ENCODE measurements around the gene CASK.
"Not testable (repeated sequence)": the region's sequence is repeated elsewhere in the genome, so short reads cannot be mapped to it uniquely, and the experiment has no call there.

The CASK gene

DNA sequence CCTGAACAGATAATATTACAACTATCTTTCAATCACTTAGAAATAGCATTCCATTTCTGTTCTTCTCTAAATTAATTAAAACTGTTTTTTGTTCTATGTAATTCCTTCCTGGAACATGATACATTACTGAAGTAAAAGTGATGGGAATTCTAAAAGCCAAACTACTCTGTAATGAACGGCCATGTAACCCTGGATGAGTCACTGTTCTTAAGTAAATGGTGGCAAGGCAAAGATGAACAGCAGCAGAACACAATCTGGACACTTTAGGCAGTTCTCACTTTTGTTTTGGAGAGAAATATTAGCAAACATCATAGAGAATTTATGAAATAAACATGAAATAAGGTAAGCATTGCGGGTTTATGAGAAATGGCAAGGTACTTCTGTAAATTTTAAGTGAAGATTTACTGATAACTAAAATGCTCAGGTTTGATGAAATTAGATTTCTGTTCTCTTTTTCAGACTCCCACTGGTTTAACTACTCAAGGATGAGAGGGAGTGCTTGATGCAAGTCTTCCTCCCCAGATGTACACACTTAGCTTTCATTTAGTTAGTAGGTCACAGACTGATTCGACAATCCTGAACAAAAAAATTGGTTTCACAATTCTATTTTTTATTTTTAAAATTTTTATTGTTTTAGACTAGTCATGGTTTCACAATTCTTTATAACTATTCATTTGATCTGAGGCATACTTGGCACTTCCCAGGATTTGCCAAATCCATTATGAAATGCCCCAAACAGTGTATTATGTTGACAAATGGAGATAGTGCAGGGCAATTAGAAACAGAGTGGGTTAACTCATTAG, 200.3 kb downstream of the CASK start:
- DNase-seq: no peak

DNA sequence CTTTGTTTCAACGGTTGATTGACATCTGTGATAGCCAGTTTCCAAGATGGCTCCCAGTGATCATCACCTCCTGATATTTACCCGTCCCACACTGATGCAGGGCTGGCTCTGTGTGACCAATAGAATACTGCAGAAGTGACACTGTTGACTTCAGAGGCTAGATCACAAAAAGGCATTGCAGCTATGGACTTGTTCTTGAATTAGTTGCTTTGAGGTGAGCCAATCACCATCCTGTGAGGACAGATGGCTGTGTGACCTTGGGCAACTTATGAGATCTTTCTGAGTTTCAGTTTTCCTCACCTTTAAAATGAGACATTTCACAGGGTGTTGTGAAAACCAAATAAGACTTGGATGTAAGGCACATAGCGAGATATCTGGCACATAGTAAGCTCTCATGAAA, 201.1 kb downstream of the CASK start:
- DNase-seq: no peak

DNA sequence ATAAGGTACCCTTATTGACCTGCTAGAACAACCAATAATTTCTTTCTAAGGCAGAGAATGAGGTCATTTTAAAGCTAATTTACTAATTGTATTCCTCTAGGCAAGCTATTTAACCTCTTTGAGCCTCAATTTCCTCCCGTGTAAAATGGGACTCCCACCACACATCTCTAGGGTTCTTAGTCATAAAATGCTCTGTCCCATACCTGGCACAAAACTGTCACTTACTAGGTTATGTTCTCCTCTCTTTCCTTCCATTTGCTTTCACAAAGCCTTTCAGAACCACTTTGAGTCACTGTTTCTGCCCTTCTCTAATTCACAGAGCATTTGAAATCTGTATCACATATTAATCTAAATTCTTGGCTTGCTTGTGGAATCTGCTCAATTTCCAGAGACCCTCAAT, 201.8 kb downstream of the CASK start:
- no peak for DNase-seq

DNA sequence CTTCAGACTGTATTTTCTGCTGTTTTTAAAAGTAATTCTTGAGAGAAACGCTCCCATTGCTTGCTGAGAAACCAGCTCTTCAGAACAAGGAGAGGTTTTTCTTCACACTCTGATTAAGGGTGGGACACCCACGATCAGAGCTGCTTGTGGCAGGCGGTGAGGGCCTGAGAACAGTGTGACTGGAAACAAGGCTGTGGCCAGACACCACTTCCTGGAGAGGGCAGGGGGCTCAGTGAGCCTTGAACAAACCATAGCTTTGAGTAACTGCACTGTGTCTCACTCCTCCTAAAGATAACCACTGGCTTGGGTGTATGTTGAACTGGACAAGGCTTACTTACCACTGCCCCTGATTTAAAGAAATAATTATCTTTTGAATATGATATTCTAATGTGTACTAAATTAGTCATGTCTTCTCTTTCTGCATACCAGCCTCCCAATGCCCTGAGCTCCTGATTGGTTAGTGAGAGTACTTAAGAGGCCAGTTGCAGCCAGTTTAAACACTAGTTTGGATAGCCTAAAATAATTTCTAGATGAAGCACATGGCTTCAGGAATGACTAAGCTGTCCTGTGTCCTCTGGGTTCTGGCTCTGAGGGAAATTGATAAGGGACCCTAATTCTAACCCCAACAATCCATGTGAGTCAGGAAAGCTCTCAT, 203.1 kb downstream of the CASK start:
- DNase-seq: no peak

DNA sequence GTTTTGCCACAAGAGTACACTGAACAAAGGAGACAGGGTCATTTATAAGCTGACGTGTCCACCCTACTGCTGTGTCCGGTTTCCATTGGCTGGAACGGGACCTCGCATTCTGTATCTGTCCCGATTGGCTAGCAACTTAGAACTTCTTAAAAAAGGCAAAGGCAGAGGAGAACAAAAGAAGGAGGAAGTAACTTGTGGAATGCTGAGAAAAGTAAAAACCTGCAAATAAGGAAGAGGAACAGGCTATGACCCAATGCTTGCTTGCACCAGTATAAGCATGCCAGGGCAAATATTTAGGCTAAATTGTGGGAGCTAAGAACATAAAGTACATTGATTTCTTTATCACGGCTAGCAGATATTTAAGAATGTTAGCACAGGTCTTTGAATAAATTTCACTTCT, 203.7 kb downstream of the CASK start:
- DNase-seq: not testable (repeated sequence)

DNA sequence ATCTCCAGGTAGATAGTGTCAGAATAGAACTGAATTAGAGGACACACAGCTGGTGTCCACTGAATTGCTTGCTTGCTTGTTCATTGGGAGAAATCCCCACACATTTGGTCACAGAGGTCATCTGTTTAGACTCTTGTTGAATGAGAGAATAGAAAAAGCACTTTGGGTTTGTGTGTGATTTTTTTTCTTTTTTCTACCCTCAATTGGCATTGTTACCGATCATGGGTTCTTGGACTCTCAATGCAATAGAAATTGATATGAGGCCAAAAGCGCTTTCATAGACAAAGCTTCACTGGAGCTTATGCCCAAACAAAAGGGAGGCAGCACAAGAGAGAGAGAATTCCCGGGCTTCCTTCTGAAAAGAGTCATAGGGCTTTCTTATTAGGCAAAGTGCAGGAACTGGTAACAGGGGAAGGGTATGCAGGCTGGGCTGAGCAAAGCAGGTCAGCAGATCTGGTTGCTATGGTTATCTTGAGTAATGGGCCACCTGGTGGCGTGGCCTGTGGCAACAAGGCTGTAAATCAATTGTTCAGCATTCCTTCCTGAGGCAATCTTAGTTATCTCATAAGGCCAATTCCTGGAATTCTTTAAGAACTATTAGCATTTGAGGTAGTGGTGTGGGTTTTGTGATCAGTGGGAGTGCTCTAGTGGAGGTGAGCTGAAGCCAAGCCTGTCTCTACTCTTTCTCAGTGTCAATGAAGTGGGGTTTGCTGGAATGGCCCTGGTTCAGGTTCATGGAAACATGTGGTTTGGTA, 204.7 kb downstream of the CASK start:
- DNase-seq: no peak

DNA sequence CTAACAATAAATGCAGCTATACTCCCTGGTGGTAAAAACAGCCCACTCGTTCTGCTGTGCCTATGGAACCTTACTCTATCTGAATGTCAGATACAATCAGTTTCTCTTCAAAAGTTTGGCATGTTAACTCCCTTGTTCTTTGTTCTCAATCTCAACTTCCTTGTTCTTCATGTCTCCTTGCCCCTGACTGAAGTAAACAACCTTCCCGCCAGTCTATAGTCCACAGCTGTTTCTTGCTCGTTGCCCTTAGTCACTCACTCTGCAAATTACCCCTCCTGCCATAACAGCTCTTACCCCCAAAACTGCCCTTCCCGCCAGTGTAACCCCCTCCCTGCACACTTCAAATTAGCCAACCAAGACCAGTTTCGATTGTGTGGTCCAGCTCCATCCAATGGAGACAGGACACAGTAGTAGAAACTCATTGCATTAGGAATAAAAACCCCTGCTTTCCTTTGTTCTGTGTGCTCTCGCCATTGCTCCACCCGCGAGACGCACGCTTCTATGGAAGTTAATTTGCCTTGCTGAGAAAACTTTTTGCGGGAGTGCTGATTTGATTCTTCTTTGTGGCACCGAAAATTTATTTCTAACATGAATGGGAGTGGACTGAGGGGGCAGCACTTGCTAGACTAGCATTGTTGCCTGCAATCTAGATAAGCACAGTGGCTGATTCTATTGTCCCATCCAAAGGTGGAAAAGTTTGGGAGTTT, 206.4 kb downstream of the CASK start:
- no peak for DNase-seq

DNA sequence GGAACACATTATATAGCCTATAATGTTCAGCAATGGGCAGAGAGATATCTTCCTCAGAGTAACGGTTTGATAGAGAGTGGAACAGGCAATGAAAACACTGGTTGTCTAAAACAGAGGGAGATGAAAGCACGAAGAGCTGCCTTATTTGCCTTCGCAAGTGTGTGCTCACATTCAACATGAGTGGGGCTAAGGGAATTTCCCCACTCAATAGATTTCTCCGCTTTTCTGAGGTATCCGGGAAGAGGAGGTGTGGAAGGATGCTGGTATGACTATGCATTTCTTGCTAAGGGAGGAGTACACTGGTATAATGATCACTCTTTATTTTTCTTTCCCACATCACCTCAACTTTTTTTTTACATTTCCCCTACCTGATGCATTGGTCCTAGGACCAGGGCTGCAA, 207.1 kb downstream of the CASK start:
- no peak for DNase-seq

DNA sequence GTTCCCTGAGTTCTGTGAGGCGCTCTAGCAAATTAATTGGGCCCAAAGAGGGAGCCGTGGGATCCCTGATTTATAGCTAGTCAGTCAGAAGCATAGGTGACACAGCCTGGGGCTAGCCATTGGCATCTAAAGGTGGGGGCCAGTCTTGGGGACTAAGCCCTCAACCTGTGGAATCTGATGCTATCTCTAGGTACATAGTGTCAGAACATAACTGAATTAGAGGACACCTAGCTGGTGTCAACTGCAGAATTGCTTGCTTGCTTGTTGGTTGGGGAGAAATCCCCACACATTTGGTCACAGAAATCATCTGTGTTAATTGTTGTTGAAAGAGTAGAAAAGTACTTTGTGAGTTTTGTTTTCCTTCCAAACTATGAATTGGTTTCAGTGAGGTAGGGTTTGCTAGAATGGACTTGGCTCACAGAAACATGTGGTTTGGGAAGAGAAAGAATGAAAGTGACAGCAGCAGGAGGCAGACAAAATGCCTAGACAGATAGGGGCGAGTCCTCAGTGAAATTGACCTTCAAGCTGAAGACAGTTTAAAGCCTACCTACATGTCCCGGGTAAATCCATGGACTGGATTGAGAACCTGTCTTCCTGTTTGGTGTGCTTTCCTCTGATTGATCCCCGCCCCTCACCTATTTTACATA, 212.2 kb downstream of the CASK start:
- no peak for DNase-seq

DNA sequence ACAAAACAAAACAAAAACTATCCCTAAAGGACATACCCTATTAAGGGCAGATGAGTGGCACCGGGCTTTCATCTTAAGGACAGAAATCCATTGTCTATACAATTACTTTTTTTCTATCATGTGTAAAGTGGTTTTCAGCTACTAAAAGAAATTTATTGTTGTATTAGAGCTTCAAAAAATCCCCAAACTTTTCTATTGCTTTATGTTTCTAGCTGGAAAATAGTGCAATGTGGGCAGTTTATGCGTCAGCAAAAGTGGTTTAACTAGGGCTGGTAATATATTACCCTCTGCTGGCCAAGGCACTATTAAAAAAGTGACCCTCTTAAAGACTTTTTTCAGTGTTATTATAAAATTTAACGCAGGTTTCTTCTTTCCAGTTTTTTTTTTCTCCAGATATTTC, 214.9 kb downstream of the CASK start:
- DNase-seq: no peak

DNA sequence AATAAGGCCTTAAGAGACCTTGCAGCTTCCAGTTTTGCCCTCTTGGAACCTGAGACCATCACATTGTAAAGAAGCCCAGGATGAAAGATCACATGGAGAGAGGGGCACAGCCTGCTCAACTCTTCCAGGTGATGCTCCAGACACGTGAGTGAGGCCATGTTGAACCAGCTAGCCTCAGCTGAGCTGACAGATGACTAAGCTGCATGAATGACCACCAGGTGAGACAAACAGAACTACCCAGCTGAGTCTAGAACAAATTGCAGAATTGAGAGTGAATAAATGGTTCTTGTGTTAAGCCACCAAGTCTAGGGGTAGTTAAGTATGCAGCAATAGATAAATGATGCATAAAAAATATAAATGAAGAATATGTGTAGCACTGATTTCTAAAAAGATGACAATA, 216.1 kb downstream of the CASK start:
- DNase-seq: no peak

DNA sequence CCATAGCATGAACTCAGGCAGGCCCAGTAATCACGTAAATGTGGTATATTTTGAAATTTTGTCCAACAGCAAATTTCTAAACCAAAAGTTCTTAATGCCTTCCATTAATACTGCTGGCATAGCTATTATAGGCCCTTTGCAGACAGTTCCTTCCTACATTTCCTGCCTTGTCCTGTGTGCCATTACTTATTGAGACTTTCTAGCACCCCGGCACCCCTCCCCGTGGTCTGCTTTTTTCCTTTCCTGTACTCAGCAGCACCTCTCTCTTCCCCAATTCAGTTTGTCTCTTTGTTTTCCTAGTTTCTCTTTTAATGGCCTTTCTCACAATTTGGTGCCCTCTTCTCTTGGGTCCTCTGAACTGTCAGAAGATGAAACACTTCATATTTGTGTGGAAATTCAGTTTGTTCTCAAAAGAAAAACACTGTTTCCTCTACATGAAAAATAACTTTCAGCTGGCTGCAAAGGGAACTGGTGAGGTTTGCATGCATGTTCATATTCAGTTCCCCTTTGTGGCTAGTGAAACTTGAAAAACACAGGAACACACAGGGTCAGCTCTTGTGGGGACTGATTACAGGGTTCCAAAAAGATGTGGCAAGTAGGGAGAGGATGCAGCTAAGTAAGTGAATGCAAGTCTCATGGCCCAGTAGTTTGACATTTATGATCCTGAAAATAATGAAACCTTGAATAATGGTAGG, 217.5 kb downstream of the CASK start:
- no peak for DNase-seq

DNA sequence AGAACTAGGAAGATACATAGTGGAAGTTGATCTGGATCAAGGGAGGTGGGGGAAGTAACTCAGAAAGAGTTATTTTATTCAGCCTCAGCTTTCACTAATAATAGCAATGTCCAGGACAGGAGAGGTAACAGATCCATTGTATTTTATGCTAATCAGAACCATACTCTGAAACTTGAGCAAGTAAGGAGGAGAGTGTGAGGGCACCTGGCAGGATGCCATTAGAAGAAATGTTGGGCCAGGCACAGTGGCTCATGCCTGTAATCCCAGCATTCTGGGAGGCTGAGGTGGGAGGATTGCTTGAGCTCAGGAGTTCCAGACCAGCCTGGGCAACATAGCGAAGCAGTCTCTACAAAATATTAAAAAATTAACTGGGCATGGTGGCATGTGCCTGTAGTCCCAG, 218.3 kb downstream of the CASK start:
- no peak for DNase-seq

DNA sequence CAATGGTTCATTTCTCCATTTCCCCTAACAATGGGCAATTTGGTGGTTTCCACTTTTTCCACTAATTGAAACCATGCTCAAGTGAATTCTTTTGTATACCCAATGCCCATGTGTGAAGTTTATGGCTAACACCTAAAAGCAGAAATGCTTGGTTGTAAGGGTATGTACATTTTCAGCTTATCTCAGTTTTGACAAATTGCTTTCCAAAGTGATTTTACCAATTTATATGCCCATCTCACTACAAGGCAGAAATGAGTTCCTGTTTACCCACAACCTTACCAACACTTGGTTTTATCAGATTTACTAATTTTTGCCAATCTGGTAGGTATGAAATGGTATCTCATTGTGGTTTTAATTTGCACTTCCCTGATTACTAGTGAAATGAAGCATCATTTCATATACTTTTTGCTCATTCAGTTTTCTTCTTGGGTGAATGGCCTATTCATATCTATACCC, 219.8 kb downstream of the CASK start:
- no peak for DNase-seq

DNA sequence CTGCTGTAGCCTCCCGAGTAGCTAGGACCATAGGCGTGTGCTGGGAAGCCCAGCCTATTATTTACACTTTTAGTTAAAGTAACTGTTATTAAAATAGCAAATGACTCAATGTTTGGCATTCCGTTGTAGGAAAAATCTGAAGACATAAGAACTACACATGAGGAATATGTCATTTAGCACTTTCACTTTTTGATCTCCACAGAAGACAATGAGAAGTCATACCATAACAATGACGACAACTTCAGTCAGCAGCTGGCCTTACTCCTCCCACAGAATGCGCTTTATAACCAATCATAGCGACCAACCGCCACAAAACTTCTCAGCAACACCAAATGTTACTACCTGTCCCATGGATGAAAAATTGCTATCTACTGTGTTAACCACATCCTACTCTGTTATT, 227.9 kb downstream of the CASK start:
- no peak for DNase-seq

DNA sequence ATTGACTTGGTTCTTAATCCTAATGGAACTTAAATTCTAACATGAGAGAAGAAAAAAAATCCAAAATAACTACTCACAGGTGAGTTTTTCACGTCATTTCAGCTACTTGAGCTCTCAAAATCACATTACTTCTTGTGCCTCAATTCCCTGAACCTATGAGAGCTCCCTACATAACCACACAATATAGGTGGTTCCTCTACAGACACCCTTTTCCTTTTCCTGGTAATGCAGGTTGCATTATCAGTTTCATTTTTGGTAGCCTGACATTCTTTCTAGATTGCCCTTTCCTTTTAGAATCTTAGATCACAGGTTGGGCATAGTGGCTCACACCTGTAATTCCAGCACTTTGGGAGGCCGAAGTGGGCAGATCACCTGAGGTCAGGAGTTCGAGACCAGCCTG, 230.3 kb downstream of the CASK start:
- DNase-seq: no peak

DNA sequence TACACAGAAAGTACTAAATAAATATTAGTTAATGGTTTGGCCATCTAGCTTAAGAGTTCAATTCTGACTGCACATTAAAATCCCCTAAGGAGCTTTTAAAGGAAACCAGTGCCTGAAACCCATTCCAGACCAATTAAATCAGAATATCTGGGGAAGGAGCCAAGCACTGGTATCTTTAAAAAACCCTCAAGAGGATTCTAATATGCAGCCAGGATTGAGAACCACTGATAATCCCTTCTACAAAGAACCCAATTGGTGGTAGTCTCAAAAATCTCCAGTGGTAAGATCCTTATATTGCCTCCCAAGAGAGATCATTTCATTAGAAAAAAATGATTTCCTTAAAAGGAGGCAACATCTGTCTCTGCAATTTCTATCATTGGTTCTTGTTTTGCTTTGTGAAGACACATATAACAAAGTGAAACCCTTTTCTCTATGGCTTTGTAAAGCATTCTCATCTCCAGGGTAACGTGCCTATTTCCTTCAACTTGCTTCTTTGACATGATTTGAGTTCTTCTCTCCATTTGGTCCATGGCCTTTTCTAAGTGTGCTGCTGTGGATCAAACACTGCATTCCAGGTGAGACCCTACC, 231.1 kb downstream of the CASK start:
- no peak for DNase-seq

DNA sequence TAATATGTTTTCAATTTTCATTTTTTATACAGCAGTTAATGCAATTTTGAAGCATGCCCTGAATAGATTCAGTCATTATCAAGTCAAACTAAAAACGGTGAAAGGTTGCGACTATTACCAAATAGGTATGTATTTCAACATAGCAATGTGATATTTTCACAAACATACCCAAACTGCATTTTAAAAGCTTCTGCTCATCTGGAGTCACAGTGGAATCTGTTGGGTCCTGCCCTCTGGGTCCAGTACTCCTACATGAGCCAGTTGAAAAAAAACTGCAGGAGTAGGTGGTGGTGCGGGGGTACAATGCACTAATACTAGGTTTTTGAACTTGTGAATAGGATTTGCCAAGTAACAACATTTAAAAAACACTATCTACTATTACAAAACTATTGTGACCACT, 233.6 kb downstream of the CASK start:
- no peak for DNase-seq

DNA sequence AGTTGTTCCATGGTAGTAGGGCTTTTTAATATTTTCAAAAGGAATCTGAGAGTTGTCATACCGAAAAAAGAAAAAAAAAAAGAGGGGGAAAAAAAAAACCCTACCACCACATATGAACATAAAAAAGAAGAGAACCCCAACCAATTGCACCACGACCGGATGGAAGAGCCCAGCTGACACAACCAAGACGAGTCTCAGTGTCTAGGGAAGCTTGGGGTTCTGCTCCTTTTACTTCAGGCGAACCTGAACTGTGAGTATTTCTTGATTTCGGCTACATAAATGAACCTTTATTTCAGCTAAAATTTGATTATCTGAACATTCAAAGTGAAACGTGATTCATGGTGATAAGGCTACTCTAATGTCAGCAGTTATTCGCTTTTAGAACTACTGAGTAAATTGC, 234.5 kb downstream of the CASK start, which contains the start of gene GPR34:
Gene GPR34 (plus strand): TSS at position 139 of the 400 bp plus-strand sequence. CDS start 6,661 bp downstream, outside the sequence.
- no peak for DNase-seq

DNA sequence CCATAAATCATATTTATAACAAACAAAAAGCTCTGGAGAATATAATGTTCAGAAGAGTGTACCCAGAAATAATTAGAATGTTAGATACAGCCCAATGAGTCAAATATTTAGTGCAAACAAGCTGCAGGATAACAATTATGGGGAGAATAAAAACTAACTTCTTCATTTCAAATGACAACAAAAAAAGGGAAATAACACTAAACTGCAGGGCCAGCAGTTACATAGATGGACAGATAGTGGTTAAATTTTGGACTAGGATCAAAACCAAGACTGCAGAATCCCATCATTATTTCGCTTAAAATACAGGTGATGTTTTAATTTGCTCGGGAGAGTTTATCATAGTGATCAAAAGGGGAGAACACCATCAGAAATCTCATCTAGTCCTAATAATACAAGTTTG, 235.2 kb downstream of the CASK start:
- no peak for DNase-seq

DNA sequence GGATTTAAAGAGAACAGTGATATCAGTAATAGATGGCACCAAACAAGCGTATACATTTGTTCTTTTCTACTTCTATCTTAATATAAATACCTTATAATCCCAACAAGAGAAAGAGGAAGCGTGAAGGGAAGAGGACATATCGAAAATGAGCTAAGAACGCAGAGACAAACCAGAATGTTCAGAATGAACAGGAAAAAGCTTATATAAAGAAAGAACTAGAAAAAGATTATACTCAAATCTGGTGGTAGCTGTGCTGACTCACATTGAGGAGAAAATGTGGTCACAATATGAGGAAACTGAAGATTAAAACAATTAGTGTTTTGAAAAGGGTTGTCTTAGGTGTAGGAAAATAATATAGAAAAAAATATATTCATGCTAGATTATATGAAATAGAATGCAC, 236.6 kb downstream of the CASK start:
- DNase-seq: no peak

DNA sequence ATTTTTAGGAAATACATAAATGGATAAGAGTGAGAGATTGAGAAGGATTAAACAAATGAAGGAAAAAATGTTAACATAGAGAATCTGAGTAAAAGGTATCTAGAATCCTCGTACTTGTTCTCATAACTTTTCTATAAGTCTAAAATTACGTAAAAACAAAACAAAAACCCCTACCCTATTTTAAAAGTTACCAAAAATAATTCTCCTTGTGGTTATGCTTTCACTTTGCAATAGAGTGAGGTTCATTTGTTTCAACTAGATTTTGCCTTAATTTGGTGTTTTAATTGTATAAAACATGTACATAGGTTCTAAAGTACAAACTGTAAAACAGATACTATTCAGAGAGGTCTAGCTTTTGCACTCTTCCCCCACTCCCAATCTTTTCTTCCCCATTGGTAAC, 238.4 kb downstream of the CASK start:
- DNase-seq: no peak
